HG02759 (cell line): ENCODE results near the gene MYCBP2.
A peak's percentile ranks its signal among the peaks of the same experiment; 100 is the strongest.
"Not testable (repeated sequence)": the region's sequence is repeated elsewhere in the genome, so short reads cannot be mapped to it uniquely, and the experiment has no call there.

Experiments used
- ATAC-seq: cut with Tn5 transposase; IDR thresholded peaks from one replicate; pipeline ENCODE4 v1.9.1; 2021; ENCODE audit warnings: mild to moderate bottlenecking, moderate library complexity; ENCODE audit not compliant: unreplicated experiment

Gene MYCBP2

GRCh38 chr13:77034881-77035280 is 292.0 kb downstream of the MYCBP2 start:
- ATAC-seq, result no peak

- no peak for ATAC-seq
These were observed 293.1 kb downstream of the MYCBP2 start for GRCh38 chr13:77033717-77034302.

- ATAC-seq, result no peak
These were observed 295.1 kb downstream of the MYCBP2 start for GRCh38 chr13:77031656-77032243.

DNA sequence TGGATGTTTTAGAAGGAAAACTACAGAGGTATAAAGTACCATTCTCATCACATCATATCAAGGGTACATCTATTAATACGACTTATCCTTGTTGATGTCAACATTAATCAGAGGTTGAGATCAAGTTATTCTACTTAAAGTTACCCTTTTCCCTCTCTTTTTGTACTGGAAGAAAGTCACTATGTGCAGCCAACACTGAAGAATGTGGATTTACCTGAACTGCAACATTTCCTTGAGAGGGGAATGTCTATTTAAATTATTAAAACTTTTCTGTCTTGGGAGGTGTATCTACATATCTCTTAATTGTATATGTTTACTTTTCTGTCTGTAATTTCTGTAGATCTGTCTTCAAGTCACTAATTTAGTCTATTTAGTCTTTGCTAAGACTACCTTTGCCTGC is 297.5 kb downstream of the MYCBP2 start:
- no peak for ATAC-seq

DNA sequence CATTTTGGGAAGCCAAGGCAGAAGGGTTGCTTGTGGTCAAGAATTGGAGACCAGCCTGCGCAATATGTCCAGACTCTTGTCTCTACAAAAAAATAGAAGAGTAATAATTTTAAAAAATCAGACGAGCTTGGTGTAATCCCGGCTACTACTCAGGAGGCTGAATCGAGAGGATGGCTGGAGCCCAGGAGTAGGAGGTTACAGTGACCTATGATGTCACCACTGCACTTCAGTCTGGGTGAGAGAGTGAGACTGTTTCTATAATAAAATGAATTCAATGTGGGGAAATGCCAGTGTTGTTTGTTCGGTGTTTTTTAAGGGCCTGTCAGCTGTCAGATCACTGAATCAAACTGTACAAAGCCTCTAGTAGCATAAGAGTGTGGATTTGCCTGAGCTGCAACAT is 298.7 kb downstream of the MYCBP2 start:
- no peak for ATAC-seq

DNA sequence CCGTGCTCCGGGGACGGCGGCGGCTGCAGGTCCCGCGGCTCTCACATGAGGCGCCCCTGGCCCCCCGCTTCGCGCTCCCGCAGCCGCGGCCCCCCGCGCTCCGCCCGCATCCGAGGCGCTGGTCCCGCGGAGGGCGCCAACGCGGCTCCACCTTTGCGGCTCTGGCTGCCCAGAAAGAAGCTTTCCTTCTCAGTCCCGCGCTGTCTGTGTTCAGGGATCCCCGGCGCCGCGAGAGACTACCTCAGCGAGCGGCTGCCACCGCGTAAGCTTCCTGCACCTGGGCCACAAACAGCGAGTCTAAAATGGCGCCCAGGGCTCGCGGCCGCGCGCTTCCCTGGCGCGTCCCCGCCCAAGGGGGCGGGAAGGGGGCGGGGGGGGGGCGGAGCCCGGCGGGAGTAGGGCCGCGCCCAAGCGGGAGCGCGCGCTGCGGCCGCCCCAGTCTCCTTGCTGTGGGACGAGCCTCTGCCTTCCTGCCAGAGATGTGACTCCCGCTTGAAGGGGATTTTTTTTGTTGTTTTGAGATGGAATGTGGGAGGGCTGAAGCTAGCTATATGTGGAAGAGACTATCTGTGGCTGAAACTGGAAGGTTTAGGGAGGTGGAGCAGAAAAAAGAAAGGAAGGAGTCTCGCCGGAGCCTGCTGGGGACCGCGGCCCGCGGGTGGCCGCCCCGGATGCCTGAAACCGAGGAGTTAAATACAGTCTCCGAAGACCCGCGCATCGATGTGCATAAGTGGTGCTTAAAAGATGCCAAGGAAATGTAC is 299.9 kb downstream of the MYCBP2 start, which contains the start of gene FBXL3:
Gene FBXL3 (minus strand): TSS at position 299 of the 761 bp plus-strand sequence. CDS start 5,299 bp downstream, outside the sequence.
- ATAC-seq, result peak; percentile 65

DNA sequence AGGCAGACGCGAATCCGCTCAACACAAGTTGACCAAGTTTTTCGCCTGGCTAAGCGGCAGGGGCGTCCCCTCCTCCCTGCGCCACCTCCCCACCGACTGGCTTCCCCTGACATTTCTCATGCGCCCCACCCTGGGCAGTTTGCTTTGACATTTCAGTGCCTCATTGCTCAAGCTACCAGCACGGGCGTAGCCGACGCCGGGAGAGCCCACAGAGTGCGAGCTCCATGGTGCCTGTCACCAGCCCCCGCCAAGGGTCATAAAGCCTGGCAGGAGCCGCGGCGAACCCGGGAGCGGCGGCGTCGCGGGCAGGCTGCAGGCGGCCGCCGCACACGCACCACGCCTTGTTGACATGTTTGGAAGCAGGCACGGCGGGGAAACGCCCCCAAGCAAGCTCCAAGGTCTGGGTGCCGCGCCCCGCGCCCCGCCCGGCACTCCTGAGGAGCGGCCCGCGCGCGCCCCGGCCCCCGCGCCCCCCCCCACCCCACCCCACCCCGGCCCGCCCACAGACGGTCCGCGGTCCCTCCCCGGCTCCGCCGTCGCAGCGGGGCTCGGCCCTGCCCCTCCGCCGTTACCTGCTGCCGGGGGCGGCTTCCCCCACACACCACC is 300.5 kb downstream of the MYCBP2 start:
- ATAC-seq, result peak; percentile 61

DNA sequence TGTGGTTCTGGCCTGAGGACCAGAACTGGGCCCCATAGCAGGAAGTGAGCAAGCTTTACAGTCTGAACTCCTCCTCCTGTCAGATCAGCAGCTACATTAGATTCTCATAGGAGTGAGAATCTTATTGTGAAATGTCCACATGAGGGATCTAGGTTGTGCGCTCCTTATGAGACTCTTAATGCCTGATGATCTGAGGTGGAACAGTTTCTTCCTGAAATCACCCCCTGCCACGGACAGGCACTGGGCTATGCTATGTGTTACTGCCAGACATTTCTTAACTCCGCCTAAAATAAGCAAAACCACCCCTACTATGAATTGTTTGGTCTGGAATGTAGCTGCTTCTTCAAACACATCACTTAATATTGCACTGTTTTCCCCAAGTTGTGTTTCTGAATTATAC is 304.6 kb downstream of the MYCBP2 start:
- ATAC-seq, result no peak

- no peak for ATAC-seq
These were observed 307.1 kb downstream of the MYCBP2 start for GRCh38 chr13:77019756-77020155.

GRCh38 chr13:77016888-77017623 is 309.8 kb downstream of the MYCBP2 start:
- no peak for ATAC-seq

DNA sequence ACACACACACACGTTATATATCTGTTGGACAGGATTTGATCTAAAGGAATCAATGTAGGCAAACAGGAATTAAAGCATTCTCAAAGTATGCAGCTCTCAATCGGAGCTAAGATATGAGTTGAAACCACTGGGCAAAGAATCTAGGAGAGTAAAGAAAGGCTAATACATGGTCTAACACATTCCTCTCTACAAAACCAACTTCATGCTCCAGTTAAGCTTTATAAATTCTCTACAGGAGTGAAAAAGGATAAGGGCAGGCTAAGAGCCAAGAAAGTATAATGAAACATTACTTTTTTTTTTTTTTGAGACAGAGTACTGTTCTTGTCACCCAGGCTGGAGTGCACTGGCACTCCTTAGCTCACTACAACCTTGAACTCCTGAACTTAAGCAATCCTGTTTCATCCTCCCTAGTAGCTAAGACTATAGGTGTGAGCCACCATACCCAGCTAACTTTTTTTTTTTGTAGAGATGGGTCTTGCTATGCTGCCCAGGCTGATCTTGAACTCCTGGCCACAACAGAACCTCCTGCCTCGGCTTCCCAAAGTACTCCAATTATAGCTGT is 310.6 kb downstream of the MYCBP2 start:
- ATAC-seq, result no peak

- no peak for ATAC-seq
These were observed 311.8 kb downstream of the MYCBP2 start for GRCh38 chr13:77014906-77015685.

GRCh38 chr13:77013853-77014542 is 312.9 kb downstream of the MYCBP2 start:
- no peak for ATAC-seq

DNA sequence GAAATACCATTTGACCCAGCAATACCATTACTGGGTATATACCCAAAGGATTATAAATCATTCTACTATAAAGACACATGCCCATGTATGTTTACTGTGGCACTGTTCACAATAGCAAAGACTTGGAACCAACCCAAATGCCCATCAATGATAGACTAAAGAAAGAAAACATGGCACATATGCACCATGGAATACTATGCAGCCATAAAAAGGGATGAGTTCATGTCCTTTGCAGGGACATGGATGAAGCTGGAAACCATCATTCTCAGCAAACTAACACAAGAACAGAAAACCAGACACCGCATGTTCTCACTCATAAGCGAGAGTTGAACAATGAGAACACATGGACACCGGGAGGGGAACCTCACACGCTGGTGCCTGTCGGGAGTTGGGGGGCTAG is 317.2 kb downstream of the MYCBP2 start:
- not testable (repeated sequence) for ATAC-seq

GRCh38 chr13:77009011-77009410 is 317.9 kb downstream of the MYCBP2 start:
- peak; percentile 54 for ATAC-seq

GRCh38 chr13:77008337-77008736 is 318.6 kb downstream of the MYCBP2 start:
- peak; percentile 58 for ATAC-seq

DNA sequence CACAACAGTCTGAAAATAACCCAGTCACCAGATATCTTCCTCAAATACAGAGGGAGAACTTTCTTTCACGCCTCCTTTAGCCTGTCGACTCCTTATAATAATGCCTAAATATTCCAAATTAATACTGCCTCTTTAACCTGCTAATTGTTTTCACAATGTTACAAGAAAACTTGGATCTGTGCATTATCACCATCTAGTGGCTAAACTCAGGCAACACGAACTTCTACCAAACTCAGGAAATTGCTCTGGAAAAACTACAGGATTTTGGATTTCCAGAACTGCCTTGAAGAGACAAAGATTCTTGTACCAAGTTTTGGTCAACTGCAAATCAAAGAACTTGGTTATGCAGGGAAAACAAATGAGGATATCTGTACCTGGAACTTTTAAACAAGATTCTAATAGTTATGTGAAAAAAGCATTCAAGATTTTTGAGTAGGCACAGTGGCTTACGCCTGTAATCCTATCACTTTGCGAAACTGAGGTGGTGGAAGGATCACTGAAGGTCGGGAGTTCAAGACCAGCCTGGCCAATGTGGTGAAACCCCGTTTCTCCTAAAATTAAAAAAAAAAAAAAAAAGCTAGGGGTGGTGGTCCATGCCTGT is 324.2 kb downstream of the MYCBP2 start:
- ATAC-seq, result no peak

GRCh38 chr13:77001963-77002587 is 324.8 kb downstream of the MYCBP2 start:
- no peak for ATAC-seq
